HG02973 (cell line): ENCODE data around the gene ECT2L.
A peak's percentile ranks its signal among the peaks of the same experiment; 100 is the strongest.

Experiments
- ATAC-seq: cut with Tn5 transposase; IDR thresholded peaks from one replicate; pipeline ENCODE4 v1.9.1; 2021; ENCODE audit warnings: moderate library complexity; ENCODE audit not compliant: unreplicated experiment

The ECT2L gene

DNA sequence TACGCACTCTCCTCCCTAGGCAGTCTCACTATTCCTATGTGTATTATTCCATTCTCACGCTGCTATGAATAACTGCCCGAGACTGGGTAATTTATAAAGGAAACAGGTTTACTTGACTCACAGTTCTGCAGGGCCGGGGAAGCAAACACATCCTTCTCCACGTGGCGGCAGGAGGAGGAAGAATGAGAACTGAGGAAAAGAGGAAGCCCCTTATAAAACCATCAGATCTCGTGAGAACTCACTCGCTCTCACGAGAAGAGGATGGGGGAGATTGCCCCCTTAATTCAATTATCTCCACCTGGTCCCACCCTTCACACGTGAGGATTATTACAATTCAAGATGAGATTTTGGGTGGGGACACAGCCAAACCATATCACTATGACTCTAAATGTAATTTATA is 61.9 kb downstream of the ECT2L start:
- no peak for ATAC-seq

DNA sequence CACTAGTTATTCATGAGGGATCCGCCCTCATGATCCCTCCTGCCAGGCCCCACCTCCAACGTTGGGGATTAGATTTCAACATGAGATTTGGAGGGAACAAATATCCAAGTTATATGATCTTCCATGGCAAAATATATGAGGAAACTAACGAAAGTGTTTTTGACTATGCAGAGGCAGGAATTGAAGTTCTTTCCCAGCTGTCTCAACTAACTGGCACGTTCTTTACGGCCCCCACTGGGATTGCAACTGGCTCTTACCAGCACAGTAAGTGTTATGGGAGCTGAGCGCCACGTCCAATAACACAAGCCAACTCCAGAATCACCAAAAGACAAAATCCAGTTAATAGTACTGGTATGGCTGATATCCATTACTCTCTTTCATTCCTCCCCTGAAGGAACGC is 66.6 kb downstream of the ECT2L start:
- ATAC-seq = no peak

DNA sequence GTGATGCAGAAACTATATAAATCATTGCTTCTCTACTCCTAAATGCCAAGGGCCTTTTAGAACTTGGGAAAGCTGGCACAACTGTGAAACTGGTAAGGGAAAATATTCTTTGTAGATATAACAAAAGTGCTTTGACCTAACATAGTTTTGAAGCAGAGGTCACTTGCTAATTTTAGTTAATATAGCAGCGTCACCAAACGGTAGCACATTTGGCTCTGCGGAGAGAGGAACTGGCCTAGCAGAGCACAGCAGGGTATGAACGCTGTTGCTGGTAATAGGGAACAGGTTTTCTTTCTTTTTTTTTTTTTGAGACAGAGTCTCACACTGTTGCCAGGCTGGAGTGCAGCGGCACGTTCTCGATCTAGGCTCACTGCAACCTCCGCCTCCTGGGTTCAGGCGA is 67.4 kb downstream of the ECT2L start:
- ATAC-seq = no peak

DNA sequence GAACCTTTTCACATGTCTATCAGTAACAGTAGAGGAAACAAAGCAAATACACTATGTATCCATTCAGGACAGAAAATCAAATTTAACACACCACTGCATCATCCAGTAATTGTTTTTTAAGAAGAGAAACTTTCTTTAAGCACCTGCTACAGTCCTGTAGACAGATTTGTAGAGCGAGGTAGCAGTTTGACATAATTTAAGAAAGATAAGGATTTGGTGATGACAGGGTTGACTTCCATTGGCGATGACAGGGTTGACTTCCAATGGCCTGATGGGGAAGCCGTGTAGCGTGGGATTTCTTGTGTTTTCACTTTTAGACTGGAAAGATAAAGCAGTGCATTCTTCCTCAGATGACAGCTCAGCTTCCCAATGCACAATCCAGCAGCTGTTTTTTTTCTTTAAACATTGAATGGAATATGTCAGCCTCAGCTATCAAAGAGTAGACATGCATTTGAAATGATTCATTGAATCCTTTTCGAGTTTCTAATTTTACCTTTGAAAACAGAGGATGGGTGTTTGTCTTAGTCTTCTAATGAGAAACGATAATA is 68.5 kb downstream of the ECT2L start:
- ATAC-seq = no peak

DNA sequence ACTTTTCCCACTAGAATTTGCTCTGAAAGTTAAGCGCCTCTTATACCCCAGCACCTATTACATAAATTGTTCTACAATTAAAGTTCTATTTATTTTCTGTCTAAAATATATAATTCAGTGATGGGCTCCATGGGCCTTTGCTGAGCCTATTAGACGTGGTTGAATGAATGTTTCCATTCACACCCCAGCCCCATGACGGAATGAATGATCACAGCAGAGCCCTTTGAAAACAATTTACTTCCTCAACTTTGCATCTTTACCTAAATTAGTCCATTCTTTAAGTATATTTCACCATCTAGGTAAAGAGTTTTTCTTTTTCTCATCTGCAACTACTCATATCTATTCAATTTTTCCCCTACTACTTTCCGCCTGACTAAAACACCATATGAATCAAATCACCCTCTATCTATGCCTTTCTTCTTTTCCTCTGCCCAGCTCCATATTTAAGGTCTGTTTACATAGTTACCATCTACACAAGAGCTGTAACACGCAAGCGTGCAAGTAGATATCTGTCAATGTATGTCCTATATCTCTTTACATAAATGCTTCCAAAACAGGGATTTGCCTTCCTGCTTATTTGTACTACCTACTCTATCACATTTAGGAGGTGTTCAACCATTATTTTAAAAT is 69.7 kb downstream of the ECT2L start:
- peak; percentile 39 for ATAC-seq

DNA sequence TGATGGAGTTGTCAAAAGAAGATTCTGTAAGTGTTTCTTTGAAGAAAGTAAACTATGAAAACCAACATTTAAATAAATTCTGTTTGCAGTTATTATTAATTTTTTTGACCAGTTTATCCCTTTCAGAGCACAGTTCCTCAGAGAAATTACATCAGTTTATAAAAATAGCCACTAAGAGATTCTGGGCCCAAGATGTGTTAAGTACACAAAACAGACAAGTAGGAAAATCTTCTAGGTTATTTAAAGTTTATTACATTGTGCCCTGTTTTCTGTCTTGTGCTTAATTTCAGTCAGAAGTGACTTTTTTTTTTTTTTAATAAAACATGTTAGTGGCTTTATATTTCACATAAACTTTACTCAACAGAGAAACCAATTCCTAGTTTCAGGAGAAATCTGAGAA is 72.3 kb downstream of the ECT2L start:
- no peak for ATAC-seq

DNA sequence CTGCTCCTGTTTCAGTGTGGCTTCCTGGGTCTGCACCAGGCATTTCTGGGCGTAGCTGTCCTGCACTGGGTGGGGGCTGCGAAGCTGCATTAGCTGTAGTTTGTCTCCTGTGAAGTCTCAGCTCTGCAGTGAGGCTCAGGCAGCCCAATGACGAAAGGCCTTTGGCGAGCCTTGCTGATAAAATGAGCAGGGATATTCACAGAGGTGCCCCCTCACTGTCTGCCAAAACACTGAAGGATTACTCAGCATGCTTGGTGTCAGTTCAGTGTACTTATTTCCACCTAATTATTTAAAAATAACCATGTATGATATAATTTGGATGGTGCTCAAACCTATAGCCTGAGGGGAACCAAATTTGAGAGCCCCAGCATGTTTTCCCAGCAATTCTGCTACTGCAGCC is 73.5 kb downstream of the ECT2L start:
- ATAC-seq = no peak

DNA sequence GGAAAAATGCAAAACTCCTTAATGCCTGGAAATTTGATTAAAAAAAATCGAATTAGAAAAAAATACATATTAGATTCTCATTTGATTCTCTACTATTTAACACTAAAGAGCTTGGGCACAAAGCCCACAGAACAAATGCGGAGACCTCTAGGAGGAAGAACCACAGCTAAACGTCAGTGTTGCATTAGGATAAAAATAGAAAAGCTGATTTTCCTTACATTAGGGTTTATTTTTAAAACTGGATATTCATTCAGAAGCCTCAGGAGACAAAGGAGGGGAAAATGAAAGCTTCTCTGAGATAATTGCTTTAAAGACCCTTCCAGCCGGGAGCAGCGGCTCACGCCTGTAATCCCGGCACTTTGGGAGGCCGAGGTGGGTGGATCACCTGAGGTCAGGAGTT is 77.3 kb downstream of the ECT2L start:
- ATAC-seq = no peak

DNA sequence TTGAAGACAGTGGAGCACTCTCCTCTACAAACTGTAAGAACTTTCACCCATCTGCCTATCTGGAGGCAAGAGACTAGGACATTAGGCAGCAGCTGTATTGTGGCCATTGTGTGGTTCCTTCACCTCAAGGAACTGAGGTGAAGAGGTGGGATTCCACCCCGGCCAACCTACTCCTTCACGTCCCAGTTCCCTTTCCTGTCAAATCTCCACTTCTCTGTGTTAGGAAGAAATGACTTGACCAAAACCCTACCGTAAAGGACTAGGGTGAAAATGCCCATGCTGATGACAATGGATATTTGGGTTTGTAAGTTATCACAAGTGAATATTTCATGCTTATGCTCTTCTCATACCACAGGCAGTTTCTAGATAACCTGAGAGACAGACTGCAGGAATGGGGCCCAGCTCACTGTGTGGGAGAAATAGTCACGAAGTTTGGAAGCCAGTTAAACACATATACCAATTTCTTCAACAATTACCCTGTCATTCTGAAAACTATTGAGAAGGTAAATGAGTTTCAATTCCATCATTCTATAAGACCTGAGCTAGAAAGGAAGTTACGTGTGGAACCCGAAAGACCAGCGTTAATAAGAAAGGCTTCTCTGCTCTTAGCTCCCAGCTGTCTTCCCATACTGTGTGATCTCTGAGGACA is 86.6 kb downstream of the ECT2L start:
- peak; percentile 71 for ATAC-seq

DNA sequence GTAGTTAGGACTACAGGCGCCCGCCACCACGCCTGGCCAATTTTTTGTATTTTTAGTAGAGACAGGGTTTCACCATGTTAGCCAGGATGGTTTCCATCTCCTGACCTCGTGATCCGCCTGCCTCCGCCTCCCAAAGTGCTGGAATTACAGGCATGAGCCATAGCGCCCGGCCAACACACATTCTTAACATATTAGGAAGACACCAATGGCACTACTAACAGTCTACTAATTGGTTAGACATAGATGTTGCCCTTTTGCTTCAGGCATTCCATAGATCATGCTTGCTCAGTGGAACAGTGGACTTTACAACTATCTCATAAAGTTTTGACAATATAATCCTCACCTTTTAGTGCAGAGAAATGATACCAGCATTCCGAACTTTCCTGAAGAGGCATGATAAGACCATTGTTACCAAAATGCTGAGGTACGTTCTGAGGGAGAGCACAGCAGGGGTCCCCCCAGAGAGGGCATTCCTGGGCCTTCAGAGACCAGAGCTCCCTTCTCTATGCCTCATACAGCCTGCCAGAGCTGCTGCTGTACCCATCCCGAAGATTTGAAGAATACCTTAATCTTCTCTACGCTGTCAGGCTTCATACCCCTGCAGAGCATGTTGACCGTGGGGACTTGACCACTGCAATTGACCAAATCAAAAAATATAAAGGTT is 89.4 kb downstream of the ECT2L start:
- ATAC-seq = no peak

DNA sequence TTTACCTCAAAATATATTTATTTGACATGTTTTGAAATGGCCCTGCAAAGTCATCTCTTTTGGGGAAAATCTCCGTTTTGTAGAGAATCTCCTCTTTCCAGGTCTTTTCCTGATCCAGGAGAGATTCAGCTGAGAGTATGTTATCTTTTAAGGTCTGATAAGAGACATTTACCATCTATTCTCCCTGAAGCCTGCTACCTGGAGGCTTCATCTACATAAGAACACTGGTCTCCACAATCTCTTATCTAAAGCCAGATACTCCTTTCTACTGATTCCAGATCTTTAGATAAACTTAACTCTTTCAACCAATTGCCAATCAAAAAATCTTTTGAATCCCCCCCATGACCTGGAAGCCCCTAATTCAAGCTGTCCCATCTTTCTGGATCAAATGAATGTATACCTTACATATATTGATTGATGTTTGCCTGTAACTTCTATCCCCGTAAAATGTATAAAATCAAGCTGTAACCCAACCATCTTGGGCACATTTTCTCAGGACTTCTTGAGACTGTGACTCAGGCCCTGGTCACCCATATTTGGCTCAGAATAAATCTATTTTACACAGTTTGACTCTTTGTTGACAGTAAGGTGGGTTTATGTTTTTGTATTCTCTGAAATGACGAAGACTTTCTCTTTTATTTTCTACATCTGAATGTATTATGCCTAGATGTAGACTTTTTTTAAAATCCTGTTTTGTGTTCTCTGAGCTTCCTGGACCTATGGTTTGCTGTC is 95.5 kb downstream of the ECT2L start:
- ATAC-seq = no peak

DNA sequence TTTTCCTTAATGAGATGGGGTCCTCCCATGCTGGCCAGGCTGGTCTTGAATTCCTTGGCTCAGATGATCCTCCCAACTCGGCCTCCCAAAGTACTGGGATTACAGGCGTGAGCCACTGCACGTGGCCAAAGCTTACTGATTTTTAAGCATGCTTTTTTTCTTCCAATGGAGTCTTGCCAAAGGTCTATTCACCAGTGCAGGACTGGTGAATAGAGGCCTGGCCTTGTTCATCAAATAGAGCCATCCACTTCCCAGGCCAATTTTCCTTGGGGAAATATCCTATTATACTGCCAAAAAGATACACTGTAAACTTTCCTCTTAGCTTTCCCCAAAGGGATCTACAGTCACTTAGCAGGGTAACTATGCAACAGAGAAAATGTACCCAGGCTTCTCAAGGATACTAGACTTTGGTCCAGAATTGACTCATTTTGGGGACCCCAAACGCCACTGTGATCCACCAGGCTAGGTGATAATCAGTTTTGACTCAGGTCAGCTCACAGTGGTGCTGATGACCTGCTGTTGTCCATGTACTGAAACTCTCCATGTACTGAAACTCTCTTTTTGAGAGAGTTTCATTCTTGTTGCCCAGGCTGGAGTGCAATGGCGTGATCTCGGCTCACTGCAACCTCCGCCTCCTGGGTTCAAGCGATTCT is 100.3 kb downstream of the ECT2L start:
- no peak for ATAC-seq

DNA sequence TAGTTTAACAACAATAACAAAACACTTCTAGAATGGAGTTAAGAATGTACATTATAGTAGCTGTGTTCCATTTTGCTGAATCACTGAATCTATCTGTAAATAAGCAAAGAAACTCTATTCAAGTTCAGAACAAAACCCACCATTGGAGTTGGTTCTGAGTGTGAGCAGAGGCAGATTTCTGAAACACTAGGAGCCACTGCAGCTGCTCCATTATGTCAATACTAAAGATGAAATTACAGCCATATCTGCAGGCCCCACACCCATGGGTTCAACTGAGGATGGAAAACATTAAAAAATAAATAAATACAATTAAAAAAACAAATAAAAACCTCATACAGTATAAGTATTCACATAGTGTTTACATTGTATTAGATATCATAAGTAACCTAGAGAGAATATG is 101.1 kb downstream of the ECT2L start:
- ATAC-seq = no peak

DNA sequence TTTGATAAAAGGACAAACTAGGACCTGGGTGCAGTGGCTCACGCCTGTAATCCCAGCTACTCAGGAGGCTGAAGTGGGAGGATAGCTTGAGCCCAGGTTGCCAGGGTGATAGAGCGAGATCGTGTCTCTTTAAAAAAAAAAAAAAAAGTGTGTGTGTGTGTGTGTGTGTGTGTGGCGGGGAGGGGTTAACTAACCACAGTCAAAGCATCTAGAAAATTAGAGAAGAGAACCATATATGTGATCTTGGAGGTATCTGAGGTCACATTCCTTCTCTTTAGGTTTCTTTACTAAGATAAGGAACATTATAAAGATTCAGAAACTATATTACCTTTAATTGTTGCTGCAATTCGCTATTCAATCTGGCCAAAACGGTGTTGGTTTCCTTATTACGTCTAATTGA is 111.3 kb downstream of the ECT2L start:
- no peak for ATAC-seq

DNA sequence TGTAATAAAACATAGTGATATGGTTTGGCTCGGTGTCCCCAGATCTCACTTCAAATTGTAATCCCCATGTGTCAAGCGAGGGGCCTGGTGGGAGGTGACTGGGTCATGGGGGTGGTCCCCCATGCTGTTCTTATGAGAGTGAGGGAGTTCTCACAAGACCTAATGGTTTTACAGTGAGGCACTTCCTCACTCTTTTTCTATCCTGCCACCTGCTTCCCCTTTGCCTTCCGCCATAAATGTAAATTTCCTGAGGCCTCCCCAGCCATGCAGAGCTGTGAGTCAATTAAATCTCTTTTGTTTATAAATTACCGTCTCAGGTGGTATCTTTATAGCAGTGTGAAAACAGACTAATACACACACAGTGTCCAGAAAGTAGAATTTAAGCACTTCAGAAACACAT is 113.6 kb downstream of the ECT2L start:
- ATAC-seq = no peak

DNA sequence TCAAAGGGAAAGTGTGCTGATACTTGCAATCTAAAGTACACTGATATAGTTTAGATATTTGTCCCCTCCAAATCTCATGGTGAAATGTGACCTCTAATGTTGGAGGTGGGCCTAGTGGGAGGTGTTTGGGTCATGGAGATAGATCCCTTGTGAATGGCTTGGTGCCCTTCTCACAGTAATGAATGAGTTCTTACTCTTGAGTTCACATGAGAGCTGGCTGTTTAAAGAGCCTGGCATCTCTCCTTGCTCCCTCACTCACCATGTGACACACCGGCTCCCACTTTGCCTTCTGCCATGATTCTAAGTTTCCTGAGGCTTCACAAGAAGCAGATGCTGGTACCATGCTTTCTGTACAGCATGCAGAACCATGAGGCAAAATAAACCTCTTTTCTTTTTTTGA is 114.1 kb downstream of the ECT2L start:
- ATAC-seq = no peak

DNA sequence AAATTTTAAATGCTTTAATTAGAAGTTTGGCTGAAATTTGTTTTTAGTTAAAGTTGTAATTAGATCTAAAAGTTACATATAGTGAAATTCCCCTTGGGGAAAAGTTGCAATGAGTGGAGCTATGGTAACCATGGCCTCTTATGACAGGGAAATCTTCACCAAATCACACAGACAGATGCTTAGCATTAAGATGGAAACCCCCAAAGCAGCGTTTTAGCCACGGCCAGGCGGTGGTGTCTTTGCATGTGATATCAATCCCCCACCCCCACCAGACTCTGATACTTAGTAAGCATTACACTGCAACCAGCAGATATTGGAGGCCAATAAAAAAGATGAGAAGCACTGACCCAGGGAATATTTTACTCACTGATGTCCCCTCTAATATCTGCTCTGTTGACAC is 116.4 kb downstream of the ECT2L start:
- no peak for ATAC-seq

DNA sequence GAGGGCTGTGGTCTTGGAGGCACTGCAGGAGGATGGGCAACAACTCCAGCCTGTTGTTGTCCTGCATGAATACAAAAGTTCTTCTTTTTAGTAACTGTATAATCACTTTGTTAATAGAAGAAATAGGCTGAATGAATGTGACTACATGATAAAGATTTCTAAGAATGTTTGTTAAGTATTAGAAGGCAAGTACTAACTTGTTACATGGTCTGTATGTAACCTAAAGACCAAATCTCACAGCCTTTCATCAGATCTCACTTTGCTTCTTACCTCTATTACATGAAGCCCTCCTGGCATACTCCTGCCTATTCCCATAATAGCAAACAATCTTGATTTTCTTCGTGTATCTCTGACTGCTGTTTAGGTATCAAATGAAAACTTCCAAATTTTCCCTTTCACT is 118.8 kb downstream of the ECT2L start:
- no peak for ATAC-seq

DNA sequence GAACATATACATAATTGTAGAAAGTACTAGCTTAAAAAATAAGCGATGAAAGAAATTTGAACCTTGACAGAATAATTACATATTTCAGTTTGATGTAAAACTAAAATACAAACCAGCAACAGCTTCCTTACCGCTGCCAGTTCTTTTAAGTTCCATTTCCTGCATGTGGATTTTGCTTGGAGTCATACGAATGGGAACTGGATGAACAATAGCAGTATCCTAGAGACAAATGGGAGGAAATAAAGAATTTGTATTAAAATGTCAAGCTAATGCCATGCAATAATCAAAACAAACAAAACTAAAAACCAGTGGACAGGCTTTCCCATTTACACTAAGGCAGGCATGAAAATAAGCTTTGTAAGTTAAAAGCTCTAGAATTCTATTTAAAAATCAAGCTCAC is 125.0 kb downstream of the ECT2L start:
- no peak for ATAC-seq

DNA sequence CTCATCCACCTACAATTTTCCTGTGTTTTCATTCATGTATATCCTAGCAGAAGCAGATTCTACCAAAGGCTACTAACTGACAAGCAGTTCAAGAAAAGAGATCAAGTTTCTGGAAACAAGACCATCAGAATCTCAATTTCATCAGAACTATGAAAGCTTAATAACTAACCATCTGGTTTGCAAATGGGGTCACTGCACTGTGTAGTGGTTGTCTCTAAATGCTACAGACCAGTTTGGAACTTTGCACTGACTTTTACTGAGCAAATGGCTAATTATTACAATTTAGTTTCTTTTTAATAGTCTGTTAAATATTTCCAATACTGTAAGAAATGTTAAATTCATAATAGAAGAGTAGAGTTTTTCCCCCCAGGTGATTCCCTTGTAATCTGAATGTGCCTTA is 127.7 kb downstream of the ECT2L start:
- ATAC-seq = no peak

DNA sequence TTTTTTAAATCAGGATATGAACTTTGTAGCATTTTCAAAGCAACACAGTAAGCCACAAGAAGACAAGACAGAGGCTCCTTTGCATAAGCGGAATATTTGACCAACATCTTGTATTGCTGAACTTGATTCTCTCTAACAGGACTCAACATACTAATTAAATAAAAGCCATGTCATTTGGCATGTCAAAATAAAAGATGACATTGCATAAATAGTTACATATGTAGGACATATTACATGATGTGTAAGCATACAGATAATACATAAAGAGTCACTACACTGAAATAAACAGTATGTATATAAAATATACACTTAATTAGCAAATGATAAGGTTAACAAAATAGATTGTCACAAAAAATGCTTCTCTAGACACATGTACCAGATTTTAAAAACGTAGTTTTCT is 129.9 kb downstream of the ECT2L start:
- ATAC-seq = no peak
